GM21717 (cell line): ENCODE results near the gene LBR.
"Not testable (repeated sequence)": the region's sequence is repeated elsewhere in the genome, so short reads cannot be mapped to it uniquely, and the experiment has no call there.

Experiments
- ATAC-seq: cut with Tn5 transposase; IDR thresholded peaks from one replicate; pipeline ENCODE4 v1.9.1; 2021; ENCODE audit warnings: mild to moderate bottlenecking, moderate library complexity; ENCODE audit not compliant: unreplicated experiment

LBR gene

GRCh38 chr1:225386860-225387259, 41.0 kb downstream of the LBR start:
- ATAC-seq = not testable (repeated sequence)

DNA sequence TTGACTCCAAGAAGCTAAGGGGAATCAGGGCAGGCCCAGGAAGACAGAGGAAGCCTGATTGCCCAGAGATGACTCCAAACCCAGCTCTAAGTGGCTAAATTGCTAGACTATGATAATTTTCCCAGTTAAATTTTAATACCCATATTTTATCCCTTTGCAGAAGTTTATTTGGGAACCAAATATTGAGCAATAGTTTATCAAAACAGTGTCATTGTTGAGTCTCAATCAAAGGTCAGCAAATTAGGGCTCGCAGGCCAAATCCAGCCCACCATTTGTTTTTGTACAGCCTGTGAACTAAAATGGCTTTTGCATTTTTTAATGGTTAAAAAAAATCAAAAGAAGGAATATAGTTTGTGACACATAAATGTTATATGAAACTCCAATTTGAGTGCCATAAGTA, 47.1 kb downstream of the LBR start:
- ATAC-seq = no peak

DNA sequence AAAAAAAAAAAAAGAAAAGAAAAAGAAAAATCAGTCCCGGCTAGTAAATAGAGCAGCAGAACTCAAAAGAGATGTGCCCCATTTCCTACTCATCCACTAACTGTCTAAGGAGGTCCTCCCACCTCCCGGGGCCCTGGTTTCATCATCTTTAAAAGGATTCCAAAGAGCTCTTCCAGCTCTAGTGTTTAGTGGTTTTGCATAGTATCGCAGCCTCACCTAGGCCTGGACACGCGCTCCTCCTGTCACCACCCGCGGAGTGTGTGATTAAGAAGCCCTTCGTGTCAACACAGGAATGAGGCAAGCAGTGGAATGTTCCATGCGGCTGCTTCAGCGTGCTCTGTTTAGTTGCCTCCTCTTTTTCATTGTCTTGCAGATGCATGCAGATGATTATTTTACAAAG, 49.0 kb downstream of the LBR start:
- no peak for ATAC-seq

- ATAC-seq = no peak
Measured at GRCh38 chr1:225374996-225375395, 52.8 kb downstream of the LBR start.

GRCh38 chr1:225373155-225373554, 54.7 kb downstream of the LBR start:
- no peak for ATAC-seq

- ATAC-seq = no peak
Measured at GRCh38 chr1:225371366-225372010, 56.4 kb downstream of the LBR start.

- ATAC-seq = no peak
Measured at GRCh38 chr1:225368036-225368552, 59.7 kb downstream of the LBR start.

GRCh38 chr1:225366552-225366951, 61.3 kb downstream of the LBR start:
- ATAC-seq = no peak

GRCh38 chr1:225366018-225366417, 61.8 kb downstream of the LBR start:
- ATAC-seq = no peak

DNA sequence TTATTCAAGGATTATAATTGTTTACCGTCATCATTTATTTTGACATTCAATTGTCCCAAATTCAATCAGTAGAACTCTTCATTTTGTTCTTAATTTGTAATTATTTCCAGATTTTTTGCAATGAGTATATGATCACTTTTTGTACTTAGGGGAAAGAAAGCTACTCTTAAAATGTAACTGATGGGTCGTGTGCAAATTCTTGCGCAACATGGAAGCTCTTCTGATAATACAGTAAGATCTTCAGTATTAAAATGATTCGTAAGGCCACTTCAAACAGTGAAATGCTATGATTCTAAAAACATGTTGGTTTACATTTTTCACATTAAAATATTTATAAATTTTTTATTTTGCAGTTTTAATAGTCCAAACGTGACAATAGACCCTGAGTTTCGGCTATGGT, 63.4 kb downstream of the LBR start:
- ATAC-seq = no peak

DNA sequence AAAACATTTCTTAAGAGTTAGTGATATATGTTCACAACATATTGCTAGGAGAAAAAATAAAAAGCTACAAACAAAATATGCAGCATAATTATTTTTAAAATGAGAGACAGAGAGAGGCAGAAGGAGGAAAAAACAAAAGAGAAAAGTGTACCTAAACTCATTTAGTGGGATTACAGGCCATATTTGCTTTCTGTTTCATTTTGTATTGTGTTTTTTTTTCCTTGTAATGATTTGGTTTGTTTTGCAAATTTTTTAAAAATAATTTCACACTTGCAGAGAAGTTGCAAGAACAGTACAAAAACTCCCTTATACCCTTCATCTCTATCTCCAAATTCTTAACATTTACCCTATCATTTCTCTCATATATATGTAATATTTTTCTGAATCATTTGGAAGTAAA, 65.0 kb downstream of the LBR start:
- ATAC-seq = no peak

GRCh38 chr1:225361176-225361575, 66.7 kb downstream of the LBR start:
- ATAC-seq = no peak

GRCh38 chr1:225360119-225360518, 67.7 kb downstream of the LBR start:
- no peak for ATAC-seq

DNA sequence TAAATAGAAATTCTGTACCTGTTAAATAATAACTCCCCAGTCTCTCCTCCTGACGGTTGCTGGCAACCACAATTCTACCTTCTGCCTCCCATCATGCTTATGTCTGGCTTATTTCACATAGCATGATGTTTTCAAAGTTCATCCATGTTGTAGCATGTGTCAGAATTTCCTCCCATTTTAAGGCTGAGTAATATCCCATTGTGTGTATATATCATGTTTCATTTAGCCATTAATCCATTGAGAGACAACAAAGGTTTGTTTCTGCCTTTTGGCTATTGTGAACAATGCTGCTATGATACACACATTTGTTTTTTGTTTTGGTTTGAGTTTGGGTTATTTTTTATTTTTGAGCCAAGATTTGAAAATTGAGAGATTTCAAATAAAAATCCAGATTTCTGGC, 72.0 kb downstream of the LBR start:
- ATAC-seq = no peak

DNA sequence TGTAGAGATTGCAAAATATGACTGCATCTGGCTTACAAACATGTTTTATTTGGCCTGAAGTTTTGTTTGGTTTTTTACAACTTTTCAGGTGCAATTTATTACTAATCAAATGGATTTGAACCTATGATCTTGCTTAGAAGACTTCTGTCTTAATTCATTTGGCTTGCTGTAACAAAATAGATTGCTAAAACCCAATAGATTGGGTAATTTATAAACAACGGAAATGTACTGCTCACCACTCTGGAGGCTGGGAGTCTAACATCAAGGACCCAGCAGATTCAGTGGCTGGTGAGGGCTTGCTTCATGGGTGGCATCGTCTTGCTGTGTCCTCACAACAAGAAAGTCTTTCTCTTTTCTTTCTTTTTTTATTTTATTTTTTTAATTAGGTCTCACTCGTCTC, 72.9 kb downstream of the LBR start:
- ATAC-seq = no peak
